DMS153 treated with DMSO at 0.1 percent for 48 hours (cell line): ENCODE data around the gene BIN1.

ENCODE experiments used
- DNase-seq: peaks from one replicate; lab custom pipeline; 2025; ENCODE audit not compliant: unreplicated experiment; lab: John Stamatoyannopoulos, UW

Gene BIN1

GRCh38 chr2:127092306-127092705 lies 14.6 kb downstream of the BIN1 start:
- no peak for DNase-seq

- DNase-seq = no peak
Observed at GRCh38 chr2:127091886-127092285, 15.1 kb downstream of the BIN1 start.

- no peak for DNase-seq
Observed at GRCh38 chr2:127091148-127091547, 15.8 kb downstream of the BIN1 start.

- no peak for DNase-seq
Observed at GRCh38 chr2:127090281-127091120, 16.5 kb downstream of the BIN1 start.

- no peak for DNase-seq
Observed at GRCh38 chr2:127089478-127090235, 17.3 kb downstream of the BIN1 start.

- DNase-seq = no peak
Observed at GRCh38 chr2:127088706-127089105, 18.2 kb downstream of the BIN1 start.

GRCh38 chr2:127087791-127088495 lies 19.0 kb downstream of the BIN1 start:
- no peak for DNase-seq

GRCh38 chr2:127086990-127087790 lies 19.8 kb downstream of the BIN1 start:
- no peak for DNase-seq

- DNase-seq = no peak
Observed at GRCh38 chr2:127085317-127085681, 21.7 kb downstream of the BIN1 start.

- no peak for DNase-seq
Observed at GRCh38 chr2:127084611-127085316, 22.2 kb downstream of the BIN1 start.

- DNase-seq = no peak
Observed at GRCh38 chr2:127083819-127084503, 23.0 kb downstream of the BIN1 start.

GRCh38 chr2:127082974-127083373 lies 24.0 kb downstream of the BIN1 start:
- no peak for DNase-seq

- DNase-seq = no peak
Observed at GRCh38 chr2:127081826-127082633, 24.9 kb downstream of the BIN1 start.

- DNase-seq = no peak
Observed at GRCh38 chr2:127080938-127081755, 25.8 kb downstream of the BIN1 start.

- no peak for DNase-seq
Observed at GRCh38 chr2:127080226-127080937, 26.6 kb downstream of the BIN1 start.

GRCh38 chr2:127079358-127079920 lies 27.5 kb downstream of the BIN1 start:
- DNase-seq = no peak

- no peak for DNase-seq
Observed at GRCh38 chr2:127078666-127079270, 28.2 kb downstream of the BIN1 start.
